Neural cell (in vitro differentiated cells): ENCODE measurements around the gene ARHGEF38. TPM values are rescaled to one million over a fixed set of nuclear protein-coding genes. Genes with fewer than 3 reads are reported as not detected.

Experiments used
- H2AFZ ChIP-seq: fragments of 200-600, 300-800 bp; sonication (generic), shearing (Covaris generic); 2 replicates; pipeline ENCODE4 v1.6.0; 2014; ENCODE audit warnings: low read depth, mild to moderate bottlenecking, antibody characterized with exemption, low read length, moderate library complexity
- H3F3A ChIP-seq: fragments of 200-600 bp; shearing (Covaris generic); 2 replicates; pipeline ENCODE4 v1.6.1; 2016; ENCODE audit warnings: mild to moderate bottlenecking, moderate library complexity, mixed read lengths, antibody characterized with exemption, low read length; ENCODE audit not compliant: insufficient read depth, poor library complexity, severe bottlenecking
- H3K27ac ChIP-seq: fragments of 200-600, 300-800 bp; sonication (generic), shearing (Covaris generic); 2 replicates; pipeline ENCODE4 v1.5.1; 2014; ENCODE audit warnings: mild to moderate bottlenecking, low read length, moderate library complexity
- H3K27me3 ChIP-seq: fragments of 300-800, 200-600 bp; sonication (generic), shearing (Covaris generic); 2 replicates; pipeline ENCODE4 v1.6.0; 2014; ENCODE audit warnings: mild to moderate bottlenecking, low read depth, low read length, moderate library complexity; ENCODE audit not compliant: insufficient read depth
- H3K36me3 ChIP-seq: fragments of 300-800, 200-600 bp; sonication (generic), shearing (Covaris generic); 2 replicates; pipeline ENCODE4 v1.5.1; 2014; ENCODE audit warnings: mild to moderate bottlenecking, antibody characterized with exemption, low read length, moderate library complexity; ENCODE audit not compliant: insufficient read depth
- H3K4me2 ChIP-seq: fragments of 300-800, 200-600 bp; sonication (generic), shearing (Covaris generic); 2 replicates; pipeline ENCODE4 v1.6.0; 2014; ENCODE audit warnings: mild to moderate bottlenecking, low read length
- H3K4me3 ChIP-seq: fragments of 300-800, 200-600 bp; sonication (generic), shearing (Covaris generic); 2 replicates; pipeline ENCODE4 v1.5.1; 2014; ENCODE audit warnings: mild to moderate bottlenecking, low read length, moderate library complexity
- H3K79me2 ChIP-seq: fragments of 200-600 bp; shearing (Covaris generic); replicated peaks from 2 replicates; pipeline ENCODE4 v1.6.0; 2014; ENCODE audit warnings: mild to moderate bottlenecking, low read length, moderate library complexity; ENCODE audit not compliant: insufficient read depth
- H3K9ac ChIP-seq: fragments of 300-800, 200-600 bp; sonication (generic), shearing (Covaris generic); 2 replicates; pipeline ENCODE4 v1.6.1; 2016; ENCODE audit warnings: mild to moderate bottlenecking, low read length, mixed read lengths
- H3K9me2 ChIP-seq: fragments of 200-600 bp; shearing (Covaris generic); 2 replicates; pipeline ENCODE4 v1.6.1; 2016; ENCODE audit warnings: mild to moderate bottlenecking, low read length, mixed read lengths; ENCODE audit not compliant: insufficient read depth
- H3K9me3 ChIP-seq: fragments of 200-600, 300-800 bp; sonication (generic), shearing (Covaris generic); 2 replicates; pipeline ENCODE4 v1.6.1; 2016; ENCODE audit warnings: mild to moderate bottlenecking, mixed run types, low read length, moderate library complexity, mixed read lengths
- H4K20me1 ChIP-seq: fragments of 200-600 bp; shearing (Covaris generic); 2 replicates; pipeline ENCODE4 v1.6.1; 2016; ENCODE audit warnings: mild to moderate bottlenecking, mixed run types; ENCODE audit not compliant: insufficient read depth
- CTCF ChIP-seq: fragments of 450-650 bp; IDR thresholded peaks from 2 replicates; pipeline ENCODE4 v1.5.1; 2014; ENCODE audit warnings: antibody characterized with exemption, mild to moderate bottlenecking, moderate library complexity; ENCODE audit not compliant: poor library complexity, severe bottlenecking
- EP300 ChIP-seq: fragments of 450-650 bp; conservative IDR thresholded peaks from 2 replicates; pipeline ENCODE4 v1.6.1; 2014; ENCODE audit warnings: antibody characterized with exemption, mild to moderate bottlenecking, moderate library complexity; ENCODE audit not compliant: poor library complexity, severe bottlenecking
- EZH2 ChIP-seq: fragments of 200-600, 300-800 bp; shearing (Covaris generic), sonication (generic); IDR thresholded peaks from 2 replicates; pipeline ENCODE4 v1.6.1; 2014; ENCODE audit warnings: antibody characterized with exemption, low read length, borderline replicate concordance, mild to moderate bottlenecking; ENCODE audit not compliant: insufficient read depth, poor library complexity, severe bottlenecking
- MXI1 ChIP-seq: fragments of 450-650 bp; conservative IDR thresholded peaks from 2 replicates; pipeline ENCODE4 v1.6.1; 2014; ENCODE audit warnings: antibody characterized with exemption, mild to moderate bottlenecking; ENCODE audit not compliant: poor library complexity, severe bottlenecking
- POLR2AphosphoS5 ChIP-seq: IDR thresholded peaks from 2 replicates; pipeline ENCODE4 v1.6.1; 2012
- RAD21 ChIP-seq: fragments of 450-650 bp; conservative IDR thresholded peaks from 2 replicates; pipeline ENCODE4 v1.6.1; 2014; ENCODE audit warnings: antibody characterized with exemption, mild to moderate bottlenecking, moderate library complexity
- REST ChIP-seq: IDR thresholded peaks from 2 replicates; pipeline ENCODE4 v1.6.1; 2012; ENCODE audit warnings: borderline replicate concordance
- SMC3 ChIP-seq: fragments of 450-650 bp; conservative IDR thresholded peaks from 2 replicates; pipeline ENCODE4 v1.6.1; 2014; ENCODE audit warnings: antibody characterized with exemption, mild to moderate bottlenecking, moderate library complexity; ENCODE audit not compliant: poor library complexity
- TAF1 ChIP-seq: IDR thresholded peaks from 2 replicates; pipeline ENCODE4 v1.6.1; 2012; ENCODE audit warnings: low read depth
- polyA plus RNA-seq: library from polyadenylated mRNA; depleted of rRNA; stranded (reverse); fragments of >200 nt; gene quantifications from 2 replicates; pipeline ENCODE4 v1.2.3, GENCODE V29; 2014

ARHGEF38 gene
- polyA plus RNA-seq, 1 donor from 2014 or later: not detected

DNA sequence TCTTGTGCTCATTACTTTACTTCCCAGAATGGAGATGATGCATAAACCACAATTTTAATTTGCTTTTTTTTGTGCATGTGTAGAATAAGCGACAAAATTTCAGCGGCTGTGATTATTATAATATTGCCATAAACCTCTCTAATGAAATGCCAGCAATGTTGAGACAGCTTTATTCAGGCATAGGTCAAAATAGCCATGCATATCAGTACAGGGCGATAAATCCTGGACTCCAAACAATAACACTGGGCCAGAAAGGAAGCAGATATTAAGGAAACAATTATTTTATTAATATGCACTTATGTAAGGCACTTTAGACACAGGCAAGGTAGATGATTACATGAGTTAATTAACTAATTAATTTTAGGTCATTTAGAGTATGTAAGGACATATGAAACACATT, 47.1 kb downstream of the ARHGEF38 start:
- TF ChIP-seq EP300 (no peak), REST (no peak), EZH2 (no peak), RAD21 (no peak), POLR2AphosphoS5 (no peak), MXI1 (no peak), SMC3 (no peak)
- H2AFZ ChIP-seq: no peak overlapping the region
- H3F3A ChIP-seq: no peaks in the 10 kb centered on the region

GRCh38 chr4:105599932-105600655, 47.7 kb downstream of the ARHGEF38 start:
- H3F3A ChIP-seq: no peaks in the 10 kb centered on the region
- H4K20me1 ChIP-seq: no peaks in the 10 kb centered on the region
- no peak overlapping the region for H3K9ac ChIP-seq
- no peaks in the 10 kb centered on the region for H3K9me3 ChIP-seq
- no peaks in the 10 kb centered on the region for H3K9me2 ChIP-seq
- no peak overlapping the region for H2AFZ ChIP-seq
- H3K27me3 ChIP-seq: no peaks in the 10 kb centered on the region
- no peak overlapping the region for H3K4me3 ChIP-seq
- H3K36me3 ChIP-seq: no peaks in the 10 kb centered on the region
- H3K79me2 ChIP-seq: no peaks in the 10 kb centered on the region
- H3K27ac ChIP-seq: no peak overlapping the region
- no peak overlapping the region for H3K4me2 ChIP-seq
- TF ChIP-seq MXI1 (no peak), TAF1 (no peak), EP300 (no peak), SMC3 (no peak), RAD21 (no peak), POLR2AphosphoS5 (no peak), CTCF (no peak), EZH2 (no peak)

More for the DNA sequence above, 47.1 kb downstream of the ARHGEF38 start:
- H3K27me3 ChIP-seq: no peaks in the 10 kb centered on the region
- no peaks in the 10 kb centered on the region for H4K20me1 ChIP-seq
- no peak overlapping the region for H3K27ac ChIP-seq
- no peak overlapping the region for H3K9ac ChIP-seq
- H3K36me3 ChIP-seq: no peaks in the 10 kb centered on the region
- H3K79me2 ChIP-seq: no peaks in the 10 kb centered on the region
- no peak overlapping the region for H3K4me3 ChIP-seq
- no peak overlapping the region for H3K4me2 ChIP-seq
- H3K9me2 ChIP-seq: no peaks in the 10 kb centered on the region
- H3K9me3 ChIP-seq: no peaks in the 10 kb centered on the region
